ENCODE results near the gene CYTH1. TPM values are rescaled to one million over a fixed set of nuclear protein-coding genes. Genes with fewer than 3 reads are reported as not detected.
A peak's percentile ranks its signal among the peaks of the same experiment; 100 is the strongest.

Gene CYTH1
- total and polyA plus RNA-seq, 12 donors: 26.0 to 141 (median 46.2) TPM

GRCh38 chr17:78738278-78738677 is 43.8 kb downstream of the CYTH1 start:
- no peak for DNase-seq
- H3K27ac ChIP-seq: no peak overlapping the region
- intact Hi-C loops (cut with DNase I): no loop called here
- no peaks in the 10 kb centered on the region for H3K27me3 ChIP-seq
- 92 to 99% (median 94%) methylated on average over 6 of the region's 6 CpGs for WGBS, 4 donors
- H3K4me1 ChIP-seq (replicated peaks in 1 of 2): peaks cover 8 to 52% of the 10 kb centered on the region in 2 donors
- TF ChIP-seq, protein P1, sequence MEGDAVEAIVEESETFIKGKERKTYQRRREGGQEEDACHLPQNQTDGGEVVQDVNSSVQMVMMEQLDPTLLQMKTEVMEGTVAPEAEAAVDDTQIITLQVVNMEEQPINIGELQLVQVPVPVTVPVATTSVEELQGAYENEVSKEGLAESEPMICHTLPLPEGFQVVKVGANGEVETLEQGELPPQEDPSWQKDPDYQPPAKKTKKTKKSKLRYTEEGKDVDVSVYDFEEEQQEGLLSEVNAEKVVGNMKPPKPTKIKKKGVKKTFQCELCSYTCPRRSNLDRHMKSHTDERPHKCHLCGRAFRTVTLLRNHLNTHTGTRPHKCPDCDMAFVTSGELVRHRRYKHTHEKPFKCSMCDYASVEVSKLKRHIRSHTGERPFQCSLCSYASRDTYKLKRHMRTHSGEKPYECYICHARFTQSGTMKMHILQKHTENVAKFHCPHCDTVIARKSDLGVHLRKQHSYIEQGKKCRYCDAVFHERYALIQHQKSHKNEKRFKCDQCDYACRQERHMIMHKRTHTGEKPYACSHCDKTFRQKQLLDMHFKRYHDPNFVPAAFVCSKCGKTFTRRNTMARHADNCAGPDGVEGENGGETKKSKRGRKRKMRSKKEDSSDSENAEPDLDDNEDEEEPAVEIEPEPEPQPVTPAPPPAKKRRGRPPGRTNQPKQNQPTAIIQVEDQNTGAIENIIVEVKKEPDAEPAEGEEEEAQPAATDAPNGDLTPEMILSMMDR (IDR thresholded peaks at IDR 0.05): no peak
- no peak for TF ChIP-seq POLR2A (IDR thresholded peaks at IDR 0.05)
- no peaks in the 10 kb centered on the region for H3K9me3 ChIP-seq (replicated peaks in 1 of 3)
- H3K4me3 ChIP-seq: no peak overlapping the region
- no peaks in the 10 kb centered on the region for H3K36me3 ChIP-seq (replicated peaks in 1 of 2)

GRCh38 chr17:78737332-78737731 is 44.7 kb downstream of the CYTH1 start:
- H3K27me3 ChIP-seq: no peaks in the 10 kb centered on the region
- peaks cover 12 to 62% of the 10 kb centered on the region in 2 donors for H3K4me1 ChIP-seq (replicated peaks in 1 of 2)
- no peak for TF ChIP-seq POLR2A (IDR thresholded peaks at IDR 0.05)
- TF ChIP-seq, protein P1 (IDR thresholded peaks at IDR 0.05): no peak
- peak overlapping the region in 2 of 5 donors; percentile 66 to 67 for H3K27ac ChIP-seq
- intact Hi-C loops (cut with DNase I): no loop called here
- H3K9me3 ChIP-seq (replicated peaks in 1 of 3): no peaks in the 10 kb centered on the region
- DNase-seq: no peak
- no peak overlapping the region for H3K4me3 ChIP-seq
- no peaks in the 10 kb centered on the region for H3K36me3 ChIP-seq (replicated peaks in 1 of 2)
- WGBS, 4 donors: 11 to 17% (median 14%) methylated on average over 2 of the region's 2 CpGs

- H3K27me3 ChIP-seq: no peaks in the 10 kb centered on the region
- H3K36me3 ChIP-seq (replicated peaks in 1 of 2): no peaks in the 10 kb centered on the region
- TF ChIP-seq, protein P1 (IDR thresholded peaks at IDR 0.05): no peak
- TF ChIP-seq POLR2A (IDR thresholded peaks at IDR 0.05): no peak
- H3K4me3 ChIP-seq: peak overlapping the region in 1 of 4 donors; percentile 33
- no peaks in the 10 kb centered on the region for H3K9me3 ChIP-seq (replicated peaks in 1 of 3)
- peak overlapping the region in 4 of 5 donors; percentile 14 to 67 (median 40) for H3K27ac ChIP-seq
- intact Hi-C loops (cut with DNase I): no loop called here
- DNase-seq: peak in 4 of 7 donors; percentile 50 to 74 (median 52)
- H3K4me1 ChIP-seq (replicated peaks in 1 of 2): peaks cover 12 to 63% of the 10 kb centered on the region in 2 donors
- 59 to 73% (median 65%) methylated on average over 14 to 15 of the region's 15 CpGs for WGBS, 4 donors
Measured at GRCh38 chr17:78736526-78737079, 45.5 kb downstream of the CYTH1 start.

GRCh38 chr17:78735832-78736525 is 46.1 kb downstream of the CYTH1 start:
- H3K4me1 ChIP-seq (replicated peaks in 1 of 2): peaks cover 12 to 63% of the 10 kb centered on the region in 2 donors
- H3K36me3 ChIP-seq (replicated peaks in 1 of 2): no peaks in the 10 kb centered on the region
- intact Hi-C loops (cut with DNase I): no loop called here
- WGBS, 4 donors: 53 to 64% (median 62%) methylated on average over 6 of the region's 6 CpGs
- H3K27me3 ChIP-seq: no peaks in the 10 kb centered on the region
- H3K9me3 ChIP-seq (replicated peaks in 1 of 3): no peaks in the 10 kb centered on the region
- DNase-seq: no peak
- H3K27ac ChIP-seq: peak overlapping the region in 4 of 5 donors; percentile 14 to 67 (median 40)
- peak overlapping the region in 1 of 4 donors; percentile 33 for H3K4me3 ChIP-seq
- TF ChIP-seq POLR2A (IDR thresholded peaks at IDR 0.05): no peak
- TF ChIP-seq, protein P1 (IDR thresholded peaks at IDR 0.05): no peak

All from adrenal gland (tissue), 12 donors.